ENCODE results near the gene ZMIZ2. TPM values are rescaled to one million over a fixed set of nuclear protein-coding genes. Genes with fewer than 3 reads are reported as not detected.

Gene ZMIZ2
- total RNA-seq, 1 experiment from 2014 or later = 269 TPM

DNA sequence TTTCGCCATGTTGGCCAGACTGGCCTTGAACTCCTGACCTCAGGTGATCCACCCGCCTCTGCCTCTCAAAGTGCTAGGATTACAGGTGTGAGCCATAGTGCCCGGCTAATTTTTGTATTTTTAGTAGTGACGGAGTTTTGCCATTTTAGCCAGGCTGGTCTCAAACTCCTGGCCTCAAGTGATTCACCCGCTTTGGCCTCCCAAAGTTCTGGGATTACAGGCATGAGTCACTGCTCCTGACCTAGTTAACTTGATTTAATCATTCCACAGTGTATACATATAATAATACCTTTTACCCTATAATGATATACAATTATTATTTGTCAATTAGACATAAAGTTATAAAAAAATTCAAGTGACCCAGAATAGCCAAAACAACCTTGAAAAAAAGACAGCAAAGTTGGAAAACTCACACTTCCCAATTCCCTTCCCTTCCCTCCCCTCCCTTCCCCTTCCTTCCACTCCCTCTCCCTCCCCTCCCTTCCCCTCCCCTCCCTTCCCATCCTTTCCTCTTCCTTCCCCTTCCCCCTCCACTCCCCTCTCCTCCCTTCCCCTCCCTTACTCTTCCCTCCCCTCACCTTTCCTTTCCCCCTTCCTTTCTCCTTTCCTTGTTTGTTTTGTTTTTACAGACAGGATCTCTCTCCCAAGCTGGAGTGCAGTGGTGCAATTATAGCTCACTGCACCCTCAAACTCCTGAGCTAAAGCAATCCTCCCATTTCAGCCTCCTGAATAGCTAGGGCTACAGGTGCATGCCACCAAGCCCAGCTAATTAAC is 14.8 kb upstream of the ZMIZ2 start:
- Mint-ChIP-seq H3K36me3 (ENCODE audit: insufficient read depth, unreplicated experiment) (peaks cover 14% of the 10 kb centered on the region), H3K4me1 (ENCODE audit: low read depth, unreplicated experiment) (peaks cover 38% of the 10 kb centered on the region), H3K27me3 (ENCODE audit: unreplicated experiment) (no peaks in the 10 kb centered on the region), H3K9me3 (ENCODE audit: low read depth, unreplicated experiment) (no peaks in the 10 kb centered on the region), H3K4me3 (ENCODE audit: low read depth, unreplicated experiment) (no peak overlapping the region), H3K27ac (ENCODE audit: unreplicated experiment) (peak overlapping the region; percentile 95)
- DNase-seq = peak; percentile 44
- BruUV-seq (replicated peaks) = no TSS peak
- TF ChIP-seq, protein P1, sequence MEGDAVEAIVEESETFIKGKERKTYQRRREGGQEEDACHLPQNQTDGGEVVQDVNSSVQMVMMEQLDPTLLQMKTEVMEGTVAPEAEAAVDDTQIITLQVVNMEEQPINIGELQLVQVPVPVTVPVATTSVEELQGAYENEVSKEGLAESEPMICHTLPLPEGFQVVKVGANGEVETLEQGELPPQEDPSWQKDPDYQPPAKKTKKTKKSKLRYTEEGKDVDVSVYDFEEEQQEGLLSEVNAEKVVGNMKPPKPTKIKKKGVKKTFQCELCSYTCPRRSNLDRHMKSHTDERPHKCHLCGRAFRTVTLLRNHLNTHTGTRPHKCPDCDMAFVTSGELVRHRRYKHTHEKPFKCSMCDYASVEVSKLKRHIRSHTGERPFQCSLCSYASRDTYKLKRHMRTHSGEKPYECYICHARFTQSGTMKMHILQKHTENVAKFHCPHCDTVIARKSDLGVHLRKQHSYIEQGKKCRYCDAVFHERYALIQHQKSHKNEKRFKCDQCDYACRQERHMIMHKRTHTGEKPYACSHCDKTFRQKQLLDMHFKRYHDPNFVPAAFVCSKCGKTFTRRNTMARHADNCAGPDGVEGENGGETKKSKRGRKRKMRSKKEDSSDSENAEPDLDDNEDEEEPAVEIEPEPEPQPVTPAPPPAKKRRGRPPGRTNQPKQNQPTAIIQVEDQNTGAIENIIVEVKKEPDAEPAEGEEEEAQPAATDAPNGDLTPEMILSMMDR (IDR thresholded peaks at IDR 0.05; ENCODE audit: unreplicated experiment) = no peak
- CTCF ChIA-PET = interaction anchor here (0.7 kb wide), 3 partner anchors 8 to 226 kb away, joined by 3 to 7 read pairs (median 5); no protein-coding TSS in a partner anchor
- intact Hi-C loops (cut with micrococcal nuclease; ENCODE audit: unreplicated experiment) = no loop called here

DNA sequence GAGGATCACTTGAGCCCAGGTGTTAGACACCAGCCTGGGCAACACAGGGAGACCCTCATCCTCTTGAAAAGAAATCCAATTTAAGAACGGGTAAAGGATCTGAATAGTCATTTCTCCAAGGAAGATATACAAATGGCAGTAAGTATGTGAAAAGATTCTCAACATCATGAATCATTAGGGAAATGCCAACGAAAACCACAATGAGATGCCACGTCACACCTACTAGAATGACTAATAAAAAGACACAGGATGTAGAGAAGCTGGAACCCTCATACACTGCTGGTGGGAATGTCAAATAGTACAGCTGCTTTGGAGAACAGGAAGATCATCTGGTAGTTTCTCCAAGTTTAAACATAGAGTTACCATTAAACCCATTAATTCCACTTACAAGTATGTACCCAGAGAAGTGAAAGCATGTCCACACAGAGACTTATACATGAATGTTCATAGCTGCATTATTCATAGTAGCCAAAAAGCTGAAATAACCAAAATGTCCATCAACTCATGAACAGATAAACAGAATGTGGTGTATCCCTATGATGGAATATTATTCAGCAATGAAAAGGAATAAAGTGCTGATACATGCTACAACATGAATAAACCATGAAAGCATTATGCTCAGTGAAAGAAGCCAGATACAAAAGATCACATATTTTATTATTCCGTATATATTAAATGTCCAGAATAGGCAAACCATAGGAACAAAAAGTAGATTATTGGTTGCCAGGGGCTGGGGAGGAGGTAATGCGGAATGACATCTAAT is 13.1 kb upstream of the ZMIZ2 start:
- H3K27me3 Mint-ChIP-seq (ENCODE audit: unreplicated experiment) = no peaks in the 10 kb centered on the region
- no peaks in the 10 kb centered on the region for H3K9me3 Mint-ChIP-seq (ENCODE audit: low read depth, unreplicated experiment)
- H3K4me3 Mint-ChIP-seq (ENCODE audit: low read depth, unreplicated experiment) = peak overlapping the region; percentile 37
- intact Hi-C loops (cut with micrococcal nuclease; ENCODE audit: unreplicated experiment) = no loop called here
- H3K27ac Mint-ChIP-seq (ENCODE audit: unreplicated experiment) = peak overlapping the region; percentile 95
- peaks cover 38% of the 10 kb centered on the region for H3K4me1 Mint-ChIP-seq (ENCODE audit: low read depth, unreplicated experiment)
- TF ChIP-seq, protein P1 (IDR thresholded peaks at IDR 0.05; ENCODE audit: unreplicated experiment) = no peak
- CTCF ChIA-PET = interaction anchor here (0.7 to 1.0 kb wide), 3 partner anchors 96 to 732 kb away, joined by 3 read pairs; no protein-coding TSS in a partner anchor
- BruUV-seq (replicated peaks) = TSS peak; percentile 48
- H3K36me3 Mint-ChIP-seq (ENCODE audit: insufficient read depth, unreplicated experiment) = peaks cover 14% of the 10 kb centered on the region
- DNase-seq = peak; percentile 70

DNA sequence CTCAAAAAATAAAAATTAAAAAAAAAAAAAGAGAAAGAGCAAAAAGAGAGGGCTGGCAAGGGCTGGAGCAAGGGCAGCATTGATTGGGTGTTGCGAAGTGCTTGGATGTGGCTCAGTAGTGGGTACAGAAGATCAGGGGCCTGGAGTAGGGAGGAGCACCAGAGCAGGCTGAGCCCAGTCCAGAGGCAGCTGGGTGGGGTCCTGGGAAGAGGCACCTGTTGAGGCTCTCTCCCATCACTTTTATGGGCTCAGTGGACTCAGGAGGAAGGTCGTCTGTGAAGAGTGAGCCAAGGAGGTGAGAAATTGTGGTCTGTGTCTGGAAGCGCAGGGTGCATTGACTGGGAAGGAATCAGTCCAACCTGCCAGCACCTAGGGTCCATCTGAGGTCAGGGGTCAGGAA is 11.8 kb upstream of the ZMIZ2 start:
- intact Hi-C loops (cut with micrococcal nuclease; ENCODE audit: unreplicated experiment) = no loop called here
- DNase-seq = no peak
- TF ChIP-seq, protein P1 (IDR thresholded peaks at IDR 0.05; ENCODE audit: unreplicated experiment) = no peak
- Mint-ChIP-seq H3K27me3 (ENCODE audit: unreplicated experiment) (no peaks in the 10 kb centered on the region), H3K36me3 (ENCODE audit: insufficient read depth, unreplicated experiment) (peaks cover 14% of the 10 kb centered on the region), H3K4me3 (ENCODE audit: low read depth, unreplicated experiment) (no peak overlapping the region), H3K4me1 (ENCODE audit: low read depth, unreplicated experiment) (peaks cover 38% of the 10 kb centered on the region), H3K9me3 (ENCODE audit: low read depth, unreplicated experiment) (no peaks in the 10 kb centered on the region), H3K27ac (ENCODE audit: unreplicated experiment) (peak overlapping the region; percentile 14)
- CTCF ChIA-PET = interaction anchor here (0.6 kb wide), 2 partner anchors 1077 to 1514 kb away, joined by 3 to 4 read pairs; no protein-coding TSS in a partner anchor
- no TSS peak for BruUV-seq (replicated peaks)

DNA sequence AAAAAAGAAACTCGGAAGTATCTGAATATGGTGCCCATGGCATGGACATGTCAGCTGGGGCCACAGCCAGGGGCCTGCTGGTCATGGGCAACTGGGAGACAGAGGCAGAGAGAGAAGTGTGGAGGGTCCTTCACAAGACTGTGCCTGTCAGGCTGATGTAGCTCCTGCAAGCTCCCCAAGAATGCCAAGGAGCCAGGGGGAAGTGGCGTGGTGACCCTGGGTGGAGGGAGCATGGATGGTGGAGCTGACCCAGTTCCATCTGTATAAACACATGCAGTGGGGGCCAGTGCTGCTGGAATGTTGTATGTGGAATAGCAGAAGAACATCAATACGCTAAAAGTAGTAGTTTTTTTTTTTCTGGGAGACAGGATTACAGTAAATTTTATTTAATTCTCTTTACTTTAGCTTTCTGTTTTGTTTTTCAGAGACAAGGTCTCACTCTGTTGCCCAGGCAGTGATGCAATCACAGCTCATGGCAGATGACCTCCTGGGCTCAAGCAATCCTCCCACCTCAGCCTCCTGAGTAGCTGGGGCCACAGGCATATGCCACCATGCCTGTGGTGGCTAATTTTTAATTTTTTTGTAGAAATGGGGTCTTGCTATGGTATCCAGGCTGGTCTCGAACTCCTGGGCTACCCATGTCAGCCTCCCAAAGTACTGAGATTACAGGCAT is 10.5 kb upstream of the ZMIZ2 start:
- no TSS peak for BruUV-seq (replicated peaks)
- Mint-ChIP-seq H3K27ac (ENCODE audit: unreplicated experiment) (no peak overlapping the region), H3K4me1 (ENCODE audit: low read depth, unreplicated experiment) (peaks cover 38% of the 10 kb centered on the region), H3K4me3 (ENCODE audit: low read depth, unreplicated experiment) (no peak overlapping the region), H3K36me3 (ENCODE audit: insufficient read depth, unreplicated experiment) (peaks cover 14% of the 10 kb centered on the region), H3K27me3 (ENCODE audit: unreplicated experiment) (no peaks in the 10 kb centered on the region), H3K9me3 (ENCODE audit: low read depth, unreplicated experiment) (no peaks in the 10 kb centered on the region)
- CTCF ChIA-PET = interaction anchor here (0.7 to 0.9 kb wide), 2 partner anchors 10 to 251 kb away, joined by 3 to 10 read pairs; no protein-coding TSS in a partner anchor
- no peak for DNase-seq
- intact Hi-C loops (cut with micrococcal nuclease; ENCODE audit: unreplicated experiment) = no loop called here
- TF ChIP-seq, protein P1 (IDR thresholded peaks at IDR 0.05; ENCODE audit: unreplicated experiment) = no peak
